ENCODE results near the gene DPP3.

DNA sequence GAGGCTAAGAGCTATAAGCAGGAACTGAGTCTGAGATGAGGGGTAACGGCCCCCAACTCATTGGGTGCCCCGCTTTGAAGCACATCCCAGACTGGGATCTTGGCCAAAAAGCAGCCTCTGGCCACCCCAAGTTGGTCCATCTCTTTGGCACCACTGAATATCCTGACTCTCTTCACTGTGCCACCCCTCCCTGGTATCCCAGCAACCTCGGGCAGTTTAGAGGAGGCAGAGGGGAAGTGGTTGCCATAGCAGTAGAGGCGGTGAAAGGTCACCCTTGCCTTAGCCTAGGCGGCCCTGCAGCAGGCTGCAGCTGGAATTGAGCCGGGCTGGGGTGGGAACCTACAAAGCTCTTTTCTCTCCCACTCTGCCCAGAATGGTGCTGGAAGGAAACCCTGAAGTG, 12.5 kb upstream of the DPP3 start:
- TF ChIP-seq, protein P1, sequence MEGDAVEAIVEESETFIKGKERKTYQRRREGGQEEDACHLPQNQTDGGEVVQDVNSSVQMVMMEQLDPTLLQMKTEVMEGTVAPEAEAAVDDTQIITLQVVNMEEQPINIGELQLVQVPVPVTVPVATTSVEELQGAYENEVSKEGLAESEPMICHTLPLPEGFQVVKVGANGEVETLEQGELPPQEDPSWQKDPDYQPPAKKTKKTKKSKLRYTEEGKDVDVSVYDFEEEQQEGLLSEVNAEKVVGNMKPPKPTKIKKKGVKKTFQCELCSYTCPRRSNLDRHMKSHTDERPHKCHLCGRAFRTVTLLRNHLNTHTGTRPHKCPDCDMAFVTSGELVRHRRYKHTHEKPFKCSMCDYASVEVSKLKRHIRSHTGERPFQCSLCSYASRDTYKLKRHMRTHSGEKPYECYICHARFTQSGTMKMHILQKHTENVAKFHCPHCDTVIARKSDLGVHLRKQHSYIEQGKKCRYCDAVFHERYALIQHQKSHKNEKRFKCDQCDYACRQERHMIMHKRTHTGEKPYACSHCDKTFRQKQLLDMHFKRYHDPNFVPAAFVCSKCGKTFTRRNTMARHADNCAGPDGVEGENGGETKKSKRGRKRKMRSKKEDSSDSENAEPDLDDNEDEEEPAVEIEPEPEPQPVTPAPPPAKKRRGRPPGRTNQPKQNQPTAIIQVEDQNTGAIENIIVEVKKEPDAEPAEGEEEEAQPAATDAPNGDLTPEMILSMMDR (IDR thresholded peaks at IDR 0.05), result no peak
- no peak for TF ChIP-seq POLR2A (IDR thresholded peaks at IDR 0.05)

Measured in adrenal gland (tissue), 5 donors.